GM13976 (cell line): ENCODE data around the gene PPIH.
"Not testable (repeated sequence)": the region's sequence is repeated elsewhere in the genome, so short reads cannot be mapped to it uniquely, and the experiment has no call there.

Experiments
- DNase-seq: peaks from one replicate; pipeline ENCODE4 v3.0.0; 2012; ENCODE audit warnings: low spot score
- CTCF ChIP-seq: IDR thresholded peaks from 2 replicates; pipeline ENCODE4 v1.5.1; 2012; ENCODE audit warnings: borderline replicate concordance, mild to moderate bottlenecking; ENCODE audit not compliant: insufficient read depth; ENCODE audit errors: extremely low read depth, missing control alignments, control extremely low read depth
- in situ Hi-C: fragments of 300-500 bp; cut with MboI; formaldehyde crosslinking; loops from one replicate; pipeline ENCODE4 v1.12.0; 2022; ENCODE audit warnings: low sequenced_read_pairs, mixed read lengths, inconsistent platforms; ENCODE audit not compliant: unreplicated experiment

Gene PPIH

GRCh38 chr1:42657981-42658876 is at the start of gene PPIH:
Gene PPIH, plus strand, starts transcription at chr1:42658423. Its CDS starts 24 bp downstream, at chr1:42658447.
- no peak for TF ChIP-seq CTCF
- in situ Hi-C loops = no loop called here
- peak; percentile 92 for DNase-seq

- in situ Hi-C loops = no loop called here
- DNase-seq = no peak
- no peak for TF ChIP-seq CTCF
Observed at GRCh38 chr1:42613803-42614131, 44.5 kb upstream of the PPIH start.

GRCh38 chr1:42618866-42619265 is 39.4 kb upstream of the PPIH start:
- DNase-seq = no peak
- in situ Hi-C loops = no loop called here
- no peak for TF ChIP-seq CTCF

GRCh38 chr1:42620307-42620706 is 37.9 kb upstream of the PPIH start:
- TF ChIP-seq CTCF = no peak
- no peak for DNase-seq
- in situ Hi-C loops = no loop called here

- in situ Hi-C loops, DNase-seq: not testable (repeated sequence)
Observed at GRCh38 chr1:42621180-42621579, 37.0 kb upstream of the PPIH start.

GRCh38 chr1:42627205-42627604 is 31.0 kb upstream of the PPIH start:
- DNase-seq, in situ Hi-C loops: not testable (repeated sequence)

GRCh38 chr1:42639116-42639515 is 19.1 kb upstream of the PPIH start:
- in situ Hi-C loops = no loop called here
- no peak for DNase-seq
- TF ChIP-seq CTCF = no peak
